GM20431 (cell line): ENCODE measurements around the gene L1CAM.

Experiments used
- in situ Hi-C: fragments of 300-500 bp; cut with MseI, MboI; formaldehyde crosslinking; loops from one replicate; pipeline ENCODE4 v1.15.0; 2020; ENCODE audit warnings: low sequenced_read_pairs; ENCODE audit not compliant: unreplicated experiment

The L1CAM gene, protein sequence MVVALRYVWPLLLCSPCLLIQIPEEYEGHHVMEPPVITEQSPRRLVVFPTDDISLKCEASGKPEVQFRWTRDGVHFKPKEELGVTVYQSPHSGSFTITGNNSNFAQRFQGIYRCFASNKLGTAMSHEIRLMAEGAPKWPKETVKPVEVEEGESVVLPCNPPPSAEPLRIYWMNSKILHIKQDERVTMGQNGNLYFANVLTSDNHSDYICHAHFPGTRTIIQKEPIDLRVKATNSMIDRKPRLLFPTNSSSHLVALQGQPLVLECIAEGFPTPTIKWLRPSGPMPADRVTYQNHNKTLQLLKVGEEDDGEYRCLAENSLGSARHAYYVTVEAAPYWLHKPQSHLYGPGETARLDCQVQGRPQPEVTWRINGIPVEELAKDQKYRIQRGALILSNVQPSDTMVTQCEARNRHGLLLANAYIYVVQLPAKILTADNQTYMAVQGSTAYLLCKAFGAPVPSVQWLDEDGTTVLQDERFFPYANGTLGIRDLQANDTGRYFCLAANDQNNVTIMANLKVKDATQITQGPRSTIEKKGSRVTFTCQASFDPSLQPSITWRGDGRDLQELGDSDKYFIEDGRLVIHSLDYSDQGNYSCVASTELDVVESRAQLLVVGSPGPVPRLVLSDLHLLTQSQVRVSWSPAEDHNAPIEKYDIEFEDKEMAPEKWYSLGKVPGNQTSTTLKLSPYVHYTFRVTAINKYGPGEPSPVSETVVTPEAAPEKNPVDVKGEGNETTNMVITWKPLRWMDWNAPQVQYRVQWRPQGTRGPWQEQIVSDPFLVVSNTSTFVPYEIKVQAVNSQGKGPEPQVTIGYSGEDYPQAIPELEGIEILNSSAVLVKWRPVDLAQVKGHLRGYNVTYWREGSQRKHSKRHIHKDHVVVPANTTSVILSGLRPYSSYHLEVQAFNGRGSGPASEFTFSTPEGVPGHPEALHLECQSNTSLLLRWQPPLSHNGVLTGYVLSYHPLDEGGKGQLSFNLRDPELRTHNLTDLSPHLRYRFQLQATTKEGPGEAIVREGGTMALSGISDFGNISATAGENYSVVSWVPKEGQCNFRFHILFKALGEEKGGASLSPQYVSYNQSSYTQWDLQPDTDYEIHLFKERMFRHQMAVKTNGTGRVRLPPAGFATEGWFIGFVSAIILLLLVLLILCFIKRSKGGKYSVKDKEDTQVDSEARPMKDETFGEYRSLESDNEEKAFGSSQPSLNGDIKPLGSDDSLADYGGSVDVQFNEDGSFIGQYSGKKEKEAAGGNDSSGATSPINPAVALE

DNA sequence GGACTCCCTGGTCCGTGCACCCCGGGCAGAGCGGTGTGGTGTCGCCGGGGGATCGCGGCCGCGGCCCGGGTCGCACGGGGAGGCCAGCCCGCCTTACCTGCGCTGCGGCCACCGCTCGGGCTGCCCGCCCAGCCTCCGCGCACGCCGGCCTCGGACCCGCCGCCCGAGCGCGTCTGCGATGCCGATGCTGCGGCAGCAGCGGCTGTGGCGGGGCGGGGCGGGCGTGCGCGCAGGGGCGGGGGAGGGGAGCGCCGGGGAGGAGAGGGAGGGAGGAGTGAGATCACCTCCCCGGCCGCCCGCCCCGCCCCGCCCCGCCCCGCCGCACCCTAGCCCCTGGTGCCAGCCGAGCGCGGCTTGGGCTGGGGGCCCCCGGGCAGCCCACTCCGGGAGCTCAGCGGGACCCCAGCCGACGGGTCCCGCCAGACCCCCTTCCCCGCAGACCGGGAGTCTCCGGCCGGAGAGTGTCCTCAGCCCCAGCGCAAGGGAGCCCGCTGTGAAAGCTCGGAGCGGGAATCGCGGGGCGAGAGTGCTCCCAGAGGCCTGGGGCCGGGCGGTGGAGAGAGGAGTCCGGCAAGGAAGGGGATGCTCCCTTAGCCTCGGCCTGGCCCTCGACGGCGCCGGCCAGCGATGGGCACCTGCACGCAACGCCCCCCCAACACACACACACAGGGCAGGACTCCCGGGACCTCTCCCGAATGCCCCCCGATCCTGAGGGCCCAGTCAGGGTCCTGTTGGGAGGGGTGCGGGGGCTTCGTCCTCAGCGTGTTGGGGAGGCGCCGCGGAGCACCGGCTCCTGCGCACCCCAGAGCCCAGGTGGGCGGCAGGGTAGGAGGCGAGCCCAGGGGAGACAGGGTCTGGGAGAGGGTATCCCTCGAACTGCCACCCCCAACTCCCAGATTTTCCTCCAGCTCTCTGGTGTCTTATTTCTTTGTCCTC is at the start of gene L1CAM:
TSS of gene L1CAM (minus strand) at position 206 of the 936 bp plus-strand sequence. CDS start 10,337 bp downstream, outside the sequence.
- in situ Hi-C loops: no loop called here

DNA sequence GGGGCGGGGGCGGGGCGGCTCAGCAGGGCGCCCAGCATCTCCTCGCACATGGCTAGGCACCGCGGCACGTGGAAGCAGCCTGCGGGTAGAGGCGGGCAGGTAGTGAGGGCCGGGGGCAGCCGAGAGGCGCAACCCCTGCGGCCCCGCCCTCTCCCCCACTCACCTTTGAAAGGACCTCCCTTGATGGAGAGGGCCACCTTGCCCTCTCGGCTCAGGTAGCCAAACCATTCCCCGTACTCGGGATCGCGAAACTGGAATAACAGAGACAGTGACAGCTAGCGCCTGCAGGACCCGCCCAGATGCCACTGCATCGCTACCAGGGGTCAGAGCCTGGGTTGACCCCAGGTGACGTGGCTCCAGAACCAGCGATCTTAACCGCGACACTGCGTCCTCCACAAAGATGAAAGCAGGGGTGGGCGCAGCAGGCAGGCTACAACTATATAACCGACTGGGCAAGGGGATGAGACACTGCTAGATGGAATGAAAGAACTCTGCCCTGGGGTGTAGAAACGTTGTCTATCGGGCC is 49.4 kb upstream of the L1CAM start:
- in situ Hi-C loops: no loop called here

DNA sequence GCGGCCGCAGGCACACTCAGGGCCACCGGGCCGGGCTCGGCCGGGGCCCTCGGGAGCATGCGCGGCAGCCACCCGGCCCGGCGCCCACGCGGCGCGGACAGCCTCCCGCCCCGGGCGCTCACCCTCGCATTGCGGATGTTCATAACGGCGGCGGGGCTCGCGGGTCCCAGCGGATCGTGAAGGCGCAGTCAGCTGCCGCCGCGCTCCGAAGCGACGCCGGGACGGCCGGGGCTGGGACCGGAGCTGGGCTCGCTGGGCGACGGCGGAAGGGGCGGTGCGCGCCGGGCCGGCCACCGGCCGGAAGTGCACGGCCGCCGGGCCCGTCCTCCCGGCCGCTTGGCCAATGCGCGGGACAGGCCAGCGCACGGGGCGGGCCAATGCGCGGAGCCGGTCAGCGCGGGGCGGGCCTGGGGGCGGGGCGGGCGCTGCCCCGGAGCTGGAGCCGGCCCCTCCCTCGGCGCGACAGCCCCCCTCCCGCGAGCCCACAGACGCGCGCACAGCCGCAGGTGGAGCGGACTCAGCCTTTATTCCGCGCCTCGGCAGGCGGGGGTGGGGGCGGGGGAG is 48.9 kb upstream of the L1CAM start, which contains the start of gene NAA10:
TSS of gene NAA10 (minus strand) at position 276 of the 564 bp plus-strand sequence. CDS start at position 143, 133 bp downstream.
- in situ Hi-C loops: no loop called here

DNA sequence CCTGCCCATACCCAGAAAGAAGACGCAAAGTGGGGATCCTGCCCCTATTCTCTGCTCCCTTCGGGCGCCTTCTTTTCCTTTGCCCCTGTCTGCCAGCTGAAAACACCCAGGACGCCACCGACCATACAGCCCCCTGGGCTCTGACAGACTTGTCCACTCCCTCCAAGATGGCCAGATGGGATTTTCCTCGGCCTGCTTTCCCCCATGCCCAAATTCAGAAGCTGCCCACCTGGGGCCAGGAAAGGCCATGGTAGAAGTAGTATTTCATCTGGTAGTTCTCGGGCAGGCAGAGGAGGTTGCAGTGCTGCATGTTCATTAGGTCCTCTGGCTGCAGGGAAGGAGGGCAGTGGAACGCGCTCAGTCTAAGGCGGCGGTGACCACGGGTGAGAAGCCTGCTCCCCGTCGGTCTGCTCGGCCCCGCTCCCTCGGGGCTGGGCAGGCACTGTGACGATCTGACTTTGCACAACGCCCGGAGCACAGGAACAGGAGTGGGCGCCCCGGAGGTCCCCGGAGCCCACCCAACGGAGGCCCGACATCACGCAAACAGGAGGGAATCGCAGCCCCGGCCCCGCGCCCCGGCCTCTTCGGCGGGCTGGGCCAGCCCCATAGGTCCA is 48.3 kb upstream of the L1CAM start:
- in situ Hi-C loops: no loop called here

DNA sequence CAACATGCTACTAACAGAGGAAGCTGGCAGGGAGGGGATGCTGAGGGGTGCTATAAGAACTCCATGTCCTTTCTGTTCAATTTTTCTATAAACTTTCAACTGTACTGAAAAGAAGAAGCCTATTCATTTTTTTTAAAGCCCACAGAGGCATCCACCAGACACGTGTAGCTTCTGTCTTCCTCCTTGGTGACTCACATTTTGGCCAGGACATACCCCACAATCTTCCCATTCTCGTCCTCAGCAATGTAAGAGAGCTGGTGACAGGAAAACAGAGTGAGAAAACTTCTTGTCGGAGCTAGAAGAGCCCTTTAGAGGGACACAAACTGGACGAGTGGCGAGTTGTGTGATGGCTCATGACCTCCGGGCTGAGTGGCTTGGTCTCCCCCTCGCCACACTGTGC is 47.8 kb upstream of the L1CAM start:
- in situ Hi-C loops: no loop called here

DNA sequence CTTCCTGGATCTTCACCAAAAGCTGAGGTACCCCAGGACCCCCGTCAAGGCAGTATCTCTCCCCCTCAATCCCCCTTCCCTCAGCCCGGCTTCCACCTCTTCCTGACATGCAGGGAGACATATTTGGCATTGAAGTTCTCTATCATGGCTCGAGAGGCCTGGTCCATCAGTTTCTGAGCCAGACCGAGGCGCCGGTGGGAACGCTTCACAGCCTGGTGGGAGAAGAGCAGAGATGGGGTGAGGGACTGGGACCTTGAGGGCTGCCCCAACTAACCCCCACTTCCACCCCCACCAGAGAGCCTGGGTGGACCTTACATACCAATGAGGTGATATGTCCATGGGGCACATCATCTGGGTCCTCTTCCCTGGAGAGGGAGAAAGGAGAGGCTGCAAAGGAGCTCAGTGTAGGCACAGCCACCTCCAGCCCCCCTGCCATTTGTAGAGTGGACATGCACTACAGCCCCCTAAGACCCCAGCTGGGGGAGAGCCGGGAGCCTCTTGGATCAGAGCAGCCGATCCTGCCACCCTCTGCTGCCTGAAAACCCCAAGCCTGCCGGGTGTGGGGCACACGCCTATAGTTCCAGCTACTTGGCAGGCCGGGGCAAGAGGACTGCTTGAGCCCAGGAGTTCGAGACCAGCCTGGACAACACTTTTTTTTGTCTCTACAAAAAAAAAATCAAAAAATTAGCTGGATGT is 46.4 kb upstream of the L1CAM start:
- in situ Hi-C loops: no loop called here

DNA sequence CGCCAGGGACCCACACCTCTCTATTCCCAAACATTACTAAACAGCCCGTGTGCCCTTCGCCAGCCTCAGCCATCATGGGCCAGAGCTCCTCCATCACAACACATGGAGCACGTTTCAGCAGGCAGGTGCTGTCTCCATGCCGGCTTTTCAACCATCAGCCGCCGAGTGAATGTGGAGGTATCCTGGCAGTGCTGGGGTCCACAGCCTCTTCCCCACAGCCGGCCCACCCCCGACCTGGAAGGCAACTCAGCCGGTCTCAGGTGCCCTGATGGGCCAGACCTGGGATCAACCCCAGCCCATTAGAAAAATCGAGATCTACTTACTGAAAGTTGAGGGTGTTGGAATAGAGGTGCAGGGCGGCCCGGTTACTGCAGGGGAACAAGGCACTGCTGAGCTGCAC is 45.8 kb upstream of the L1CAM start:
- in situ Hi-C loops: no loop called here

DNA sequence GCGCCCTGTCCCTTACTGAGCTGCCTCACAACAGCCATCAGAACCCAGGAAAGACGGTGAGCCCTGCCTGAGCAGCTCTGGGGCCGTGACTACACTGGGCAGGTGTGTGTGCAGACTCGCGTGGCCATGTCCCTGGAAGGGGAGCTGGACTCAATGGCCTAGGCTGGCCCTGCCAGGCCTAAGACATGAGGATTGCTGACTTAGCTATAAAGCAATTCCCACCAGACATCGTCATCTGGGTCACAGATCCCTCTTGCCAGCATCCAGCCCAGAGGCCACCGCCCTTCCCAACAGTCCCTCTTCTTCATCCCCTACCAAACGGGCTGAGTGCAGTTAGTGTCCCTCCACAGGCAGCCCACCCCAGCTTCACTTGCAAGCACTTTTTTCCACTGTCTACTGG is 45.2 kb upstream of the L1CAM start:
- in situ Hi-C loops: no loop called here

DNA sequence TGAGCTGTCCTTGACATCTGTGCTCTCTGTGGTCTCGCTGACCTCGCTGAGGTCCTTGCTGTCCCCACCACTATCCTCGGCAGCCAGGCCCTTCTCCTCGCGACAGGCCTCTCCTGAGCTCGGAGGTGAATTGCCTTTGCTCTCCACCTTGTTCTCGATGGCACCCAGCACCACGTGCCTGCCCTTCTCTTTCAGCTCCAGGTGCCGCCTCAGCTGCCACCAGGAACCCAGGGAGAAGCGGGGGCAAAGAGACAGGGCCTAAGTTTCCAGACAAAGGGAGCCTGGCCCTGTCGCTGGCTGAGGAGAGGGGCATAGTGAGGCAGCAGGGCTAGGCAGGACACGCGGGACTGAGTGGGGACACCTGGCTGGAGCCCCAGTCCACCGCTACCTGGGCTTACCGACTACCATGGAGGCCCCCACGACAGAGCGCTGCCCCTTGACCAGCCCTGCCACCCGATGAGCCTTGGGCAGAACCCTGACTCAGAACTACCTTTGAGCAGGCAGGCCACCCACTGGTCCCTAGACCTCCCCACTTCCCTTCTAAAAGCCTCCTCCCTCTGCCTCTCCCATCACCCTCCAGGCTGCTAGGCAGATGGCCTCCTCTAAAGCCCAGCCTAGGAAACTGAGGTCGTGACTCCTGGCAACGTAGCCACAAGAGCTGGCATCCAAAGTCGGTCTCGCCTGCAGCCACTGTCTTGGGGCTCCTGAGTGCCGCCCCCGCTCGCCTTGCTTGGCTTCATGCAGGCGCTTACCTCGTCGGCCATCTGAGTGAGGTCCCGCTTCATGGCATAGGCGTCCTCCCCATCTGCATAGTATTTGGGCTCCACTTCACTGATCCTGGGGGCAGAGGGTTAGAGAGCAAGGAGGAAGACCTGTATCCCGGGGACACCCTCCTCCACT is 44.3 kb upstream of the L1CAM start:
- in situ Hi-C loops: no loop called here

DNA sequence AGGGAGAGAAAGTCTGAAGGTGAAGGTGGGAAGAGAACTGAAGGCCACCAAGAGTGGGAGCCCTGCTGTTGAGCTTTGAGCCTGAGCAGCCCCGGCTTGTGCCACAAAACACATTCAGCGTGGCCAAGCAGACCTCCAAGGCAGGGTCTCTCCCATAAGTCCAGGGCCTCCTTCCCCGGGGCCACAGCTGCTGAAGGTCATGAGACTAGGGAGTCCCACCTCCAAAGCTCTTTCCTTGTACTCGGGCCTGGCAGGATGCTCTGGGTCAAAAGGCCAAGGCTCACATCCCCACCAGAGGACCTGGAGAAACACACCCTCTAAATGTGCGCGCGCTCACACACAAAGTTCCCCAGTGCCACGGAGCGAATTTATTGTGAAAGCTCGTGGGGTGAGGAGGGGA is 43.6 kb upstream of the L1CAM start:
- in situ Hi-C loops: no loop called here

DNA sequence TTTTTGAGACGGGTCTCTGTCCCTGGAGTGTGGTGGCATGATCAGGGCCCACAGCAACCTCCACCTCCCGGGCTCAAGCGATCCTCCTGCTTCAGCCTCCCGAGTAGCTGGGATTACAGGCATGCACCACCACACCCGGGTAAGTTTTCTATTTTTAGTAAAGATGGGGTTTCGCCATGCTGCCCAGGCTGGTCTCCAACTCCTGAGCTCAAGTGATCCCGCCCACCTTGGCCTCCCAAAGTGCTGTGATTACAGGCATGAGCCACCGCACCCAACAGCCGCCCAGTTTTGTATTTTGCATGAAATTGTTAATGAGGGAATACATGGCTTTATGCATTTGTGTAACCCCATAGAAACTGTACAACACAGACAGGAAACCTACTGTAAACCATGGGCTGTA is 42.9 kb upstream of the L1CAM start:
- in situ Hi-C loops: no loop called here

DNA sequence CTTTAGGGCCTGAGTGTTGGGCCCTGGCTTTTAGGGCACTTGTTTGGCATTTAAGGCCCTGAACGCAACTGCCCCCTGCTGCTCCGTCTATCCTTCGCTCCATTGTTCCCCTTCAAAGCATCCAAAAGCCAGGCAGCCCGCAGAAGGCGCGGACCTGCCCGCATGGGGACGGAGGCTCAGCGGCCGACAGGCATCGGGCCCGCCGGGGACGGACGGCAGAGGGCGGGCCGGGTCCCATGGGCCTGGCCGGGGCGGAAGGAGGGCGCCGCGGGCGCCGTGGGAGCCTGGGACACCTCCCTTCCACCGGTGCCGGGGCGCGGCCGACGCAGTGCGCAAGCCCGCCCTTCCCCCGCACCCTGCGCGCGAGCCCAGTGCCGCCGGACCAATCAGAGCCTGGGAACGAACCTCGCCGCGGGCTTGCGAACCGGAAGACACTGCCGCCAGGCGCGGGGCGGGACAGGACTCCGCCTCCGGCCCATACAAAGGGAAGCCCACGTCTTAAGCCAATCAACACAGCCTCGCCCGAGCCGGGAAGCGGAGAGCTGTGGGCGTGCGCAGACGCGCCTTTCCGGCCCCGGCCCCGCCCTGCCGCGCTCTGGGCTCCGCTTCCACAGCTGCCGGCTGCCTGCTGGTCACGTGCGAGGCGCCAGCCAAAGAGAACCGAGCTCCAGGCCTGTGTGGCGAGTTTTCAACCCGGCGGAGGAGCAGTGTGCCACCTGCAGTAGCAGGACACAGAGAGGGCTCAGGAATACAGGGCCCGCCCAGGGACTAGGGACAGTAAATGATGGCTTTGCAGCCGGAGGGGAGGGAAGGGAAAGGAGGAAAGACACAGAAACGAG is 42.2 kb upstream of the L1CAM start:
- in situ Hi-C loops: no loop called here

DNA sequence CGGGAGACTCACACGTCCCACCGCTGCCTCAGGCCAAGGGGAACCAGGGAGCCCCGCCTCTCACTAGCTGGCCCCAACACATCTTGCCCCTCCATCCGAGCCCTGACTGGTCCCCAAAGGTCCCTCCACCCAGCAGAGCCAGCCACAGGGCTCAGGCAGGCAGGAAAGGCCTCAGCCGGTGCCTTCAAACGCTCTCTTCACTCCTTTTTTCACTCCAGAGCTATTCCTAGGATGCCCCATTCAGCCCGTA is 41.6 kb upstream of the L1CAM start:
- in situ Hi-C loops: no loop called here

DNA sequence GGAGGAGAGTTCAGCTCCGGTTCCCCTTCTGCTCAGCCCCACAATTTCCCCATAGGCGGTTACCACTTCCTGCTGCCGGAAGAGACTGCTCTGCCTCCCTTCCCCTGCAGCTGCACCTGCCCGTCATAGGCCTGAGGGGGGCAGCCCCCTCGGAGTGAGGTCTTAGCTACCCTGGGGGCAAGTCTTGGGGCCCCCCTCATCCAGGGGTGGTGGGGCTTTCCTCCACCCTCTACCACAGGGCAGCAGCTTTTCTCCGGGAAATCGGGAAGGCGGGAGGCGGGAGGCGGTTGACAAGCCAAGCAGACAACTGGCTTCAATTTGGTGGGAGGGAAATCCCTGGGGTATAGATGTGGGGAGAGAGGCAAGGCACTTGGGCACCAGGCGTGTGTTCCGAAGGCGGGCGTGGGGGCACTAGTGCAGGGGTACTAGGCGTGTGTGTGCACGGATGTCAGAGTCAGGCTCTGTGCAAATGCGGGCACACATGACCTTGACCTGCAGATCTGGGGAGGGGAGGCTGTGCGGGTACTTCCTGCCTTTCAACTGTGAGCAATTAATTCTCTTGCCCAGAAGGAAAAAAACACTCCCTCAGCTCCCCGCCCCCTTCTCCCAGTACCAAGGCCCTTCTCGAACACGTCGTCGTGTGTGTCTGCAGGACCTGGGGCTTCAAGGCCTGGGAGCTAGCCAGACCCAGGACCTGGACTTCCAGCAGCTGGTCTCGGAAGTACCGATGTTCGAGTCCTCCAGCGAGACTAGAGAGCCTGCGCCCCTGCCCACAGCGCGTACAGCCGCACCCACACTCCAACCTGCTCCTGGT is 41.1 kb upstream of the L1CAM start:
- in situ Hi-C loops: no loop called here

DNA sequence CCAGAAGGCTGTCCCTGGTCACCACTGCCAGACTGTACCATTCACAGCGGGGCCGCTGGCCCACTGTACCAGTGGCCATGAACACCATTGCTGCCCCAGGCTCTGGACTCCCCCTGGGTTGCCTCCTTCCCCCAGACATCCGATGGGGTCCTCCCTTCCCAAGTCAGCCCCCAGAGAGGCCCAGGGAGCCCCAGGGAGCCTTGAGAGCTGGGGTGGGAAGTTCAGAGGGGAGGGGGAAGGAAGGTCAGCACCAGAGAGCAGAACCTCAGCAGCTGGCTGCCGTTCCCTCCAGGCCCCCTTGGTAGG is 40.5 kb upstream of the L1CAM start:
- in situ Hi-C loops: no loop called here
